Endothelial cell of umbilical vein (primary cell): ENCODE results near the gene SYT7.

ENCODE experiments used
- CTCF ChIP-seq, 2 donors: IDR thresholded peaks; 1 replicate in 1 of 2; 2 replicates in 1 of 2; pipeline ENCODE4 v1.5.1; 2011; ENCODE audit warnings: low read length in 2 of 2, mild to moderate bottlenecking in 2 of 2, moderate library complexity in 2 of 2, control low read depth in 1 of 2, inconsistent platforms in 1 of 2, low read depth in 1 of 2; ENCODE audit not compliant: insufficient read depth in 1 of 2; ENCODE audit errors: extremely low read depth in 1 of 2
- EZH2 ChIP-seq: IDR thresholded peaks from 2 replicates; pipeline ENCODE4 v1.6.1; 2012; ENCODE audit warnings: borderline replicate concordance, low read depth, mild to moderate bottlenecking, moderate library complexity, low read length, inconsistent platforms; ENCODE audit not compliant: severe bottlenecking
- FOS ChIP-seq: IDR thresholded peaks from 2 replicates; pipeline ENCODE4 v1.6.1; 2011; ENCODE audit warnings: mild to moderate bottlenecking, low read length, moderate library complexity, borderline replicate concordance; ENCODE audit not compliant: insufficient read depth
- GATA2 ChIP-seq: IDR thresholded peaks from 2 replicates; pipeline ENCODE4 v1.7.0; 2011; ENCODE audit warnings: low read depth, mild to moderate bottlenecking, moderate library complexity, mixed read lengths, low read length; ENCODE audit not compliant: insufficient read length, insufficient read depth
- JUN ChIP-seq: IDR thresholded peaks from 2 replicates; pipeline ENCODE4 v1.6.1; 2011; ENCODE audit warnings: borderline replicate concordance, low read depth; ENCODE audit not compliant: insufficient read length, insufficient read depth
- MAX ChIP-seq: IDR thresholded peaks from 2 replicates; pipeline ENCODE4 v1.6.1; 2011; ENCODE audit not compliant: insufficient read depth, insufficient read length
- MYC ChIP-seq: IDR thresholded peaks from one replicate; pipeline ENCODE4 v1.6.1; 2011; ENCODE audit warnings: mild to moderate bottlenecking, low read depth, low read length
- POLR2A ChIP-seq: IDR thresholded peaks from 2 replicates; pipeline ENCODE4 v1.6.1; 2012; ENCODE audit warnings: low read depth, mild to moderate bottlenecking, control low read depth, low read length
- POLR2AphosphoS5 ChIP-seq: IDR thresholded peaks from 2 replicates; pipeline ENCODE4 v1.6.1; 2012; ENCODE audit warnings: low read depth, mild to moderate bottlenecking, control low read depth, low read length, moderate library complexity; ENCODE audit not compliant: insufficient read depth

GRCh38 chr11:61594907-61595257 lies 14.0 kb upstream of the SYT7 start:
- TF ChIP-seq CTCF (IDR thresholded peaks at IDR 0.05; ENCODE audit: extremely low read depth in 1 of 2, insufficient read depth in 1 of 2, low read depth in 1 of 2, low read length in 2 of 2) (no peak), EZH2 (no peak), POLR2AphosphoS5 (no peak), MAX (no peak), POLR2A (no peak), JUN (no peak), GATA2 (no peak), MYC (no peak), FOS (no peak)
